ENCODE results near the gene POLR3K.

Gene POLR3K

GRCh38 chr16:83060-83603 is 29.7 kb upstream of the POLR3K start:
- FAIRE-seq (peak; percentile 45), DNase-seq (ENCODE audit: insufficient read length, low spot score) (no peak)

GRCh38 chr16:79151-80054 is 26.0 kb upstream of the POLR3K start:
- no peak for FAIRE-seq
- TF ChIP-seq TAF1 (IDR thresholded peaks at IDR 0.05; ENCODE audit: low read depth, low read length) (no peak), POLR2A (IDR thresholded peaks at IDR 0.05; ENCODE audit: low read depth, low read length) (no peak), SPI1 (IDR thresholded peaks at IDR 0.05; ENCODE audit: low read depth, low read length) (no peak), POU2F2 (IDR thresholded peaks at IDR 0.05; ENCODE audit: low read depth, low read length) (no peak), POLR2AphosphoS5 (IDR thresholded peaks at IDR 0.05; ENCODE audit: low read depth, low read length) (no peak), PAX5 (IDR thresholded peaks at IDR 0.05; ENCODE audit: insufficient read depth, low read length, severe bottlenecking) (no peak)
- DNase-seq (ENCODE audit: insufficient read length, low spot score), result no peak

More at GRCh38 chr16:83060-83603, 29.7 kb upstream of the POLR3K start:
- TF ChIP-seq TAF1 (IDR thresholded peaks at IDR 0.05; ENCODE audit: low read depth, low read length), result no peak
- no peak for TF ChIP-seq POU2F2 (IDR thresholded peaks at IDR 0.05; ENCODE audit: low read depth, low read length)
- no peak for TF ChIP-seq PAX5 (IDR thresholded peaks at IDR 0.05; ENCODE audit: insufficient read depth, low read length, severe bottlenecking)
- TF ChIP-seq POLR2AphosphoS5 (IDR thresholded peaks at IDR 0.05; ENCODE audit: low read depth, low read length), result no peak
- no peak for TF ChIP-seq SPI1 (IDR thresholded peaks at IDR 0.05; ENCODE audit: low read depth, low read length)
- no peak for TF ChIP-seq POLR2A (IDR thresholded peaks at IDR 0.05; ENCODE audit: low read depth, low read length)

GRCh38 chr16:78444-79150 is 25.2 kb upstream of the POLR3K start:
- DNase-seq (ENCODE audit: insufficient read length, low spot score) (peak; percentile 49), FAIRE-seq (peak; percentile 16)
- TF ChIP-seq SPI1 (IDR thresholded peaks at IDR 0.05; ENCODE audit: low read depth, low read length), result no peak
- no peak for TF ChIP-seq POLR2A (IDR thresholded peaks at IDR 0.05; ENCODE audit: low read depth, low read length)
- TF ChIP-seq POLR2AphosphoS5 (IDR thresholded peaks at IDR 0.05; ENCODE audit: low read depth, low read length), result no peak
- TF ChIP-seq POU2F2 (IDR thresholded peaks at IDR 0.05; ENCODE audit: low read depth, low read length), result no peak
- TF ChIP-seq TAF1 (IDR thresholded peaks at IDR 0.05; ENCODE audit: low read depth, low read length), result no peak
- TF ChIP-seq PAX5 (IDR thresholded peaks at IDR 0.05; ENCODE audit: insufficient read depth, low read length, severe bottlenecking), result no peak

GRCh38 chr16:77807-78443 is 24.5 kb upstream of the POLR3K start, which contains the start of gene MPG:
MPG (plus strand) TSS chr16:78225; CDS start chr16:78310, 85 bp downstream.
- peak; percentile 92 for FAIRE-seq
- TF ChIP-seq SPI1 (IDR thresholded peaks at IDR 0.05; ENCODE audit: low read depth, low read length), result no peak
- TF ChIP-seq TAF1 (IDR thresholded peaks at IDR 0.05; ENCODE audit: low read depth, low read length), result peak; percentile 16; the same call in 1 of the 2 replicates
- DNase-seq (ENCODE audit: insufficient read length, low spot score), result peak; percentile 99

- peak; percentile 89 for FAIRE-seq
- TF ChIP-seq TAF1 (IDR thresholded peaks at IDR 0.05; ENCODE audit: low read depth, low read length) (no peak), POU2F2 (IDR thresholded peaks at IDR 0.05; ENCODE audit: low read depth, low read length) (no peak; the same call in 1 of the 2 replicates), SPI1 (IDR thresholded peaks at IDR 0.05; ENCODE audit: low read depth, low read length) (no peak), PAX5 (IDR thresholded peaks at IDR 0.05; ENCODE audit: insufficient read depth, low read length, severe bottlenecking) (no peak), POLR2A (IDR thresholded peaks at IDR 0.05; ENCODE audit: low read depth, low read length) (no peak), POLR2AphosphoS5 (IDR thresholded peaks at IDR 0.05; ENCODE audit: low read depth, low read length) (no peak)
- peak; percentile 77 for DNase-seq (ENCODE audit: insufficient read length, low spot score)
Measured at GRCh38 chr16:77273-77806, 23.9 kb upstream of the POLR3K start.

- FAIRE-seq (peak; percentile 74), DNase-seq (ENCODE audit: insufficient read length, low spot score) (no peak)
- peak; percentile 8; the same call in 1 of the 2 replicates for TF ChIP-seq POU2F2 (IDR thresholded peaks at IDR 0.05; ENCODE audit: low read depth, low read length)
- no peak for TF ChIP-seq POLR2A (IDR thresholded peaks at IDR 0.05; ENCODE audit: low read depth, low read length)
- no peak for TF ChIP-seq POLR2AphosphoS5 (IDR thresholded peaks at IDR 0.05; ENCODE audit: low read depth, low read length)
- no peak for TF ChIP-seq TAF1 (IDR thresholded peaks at IDR 0.05; ENCODE audit: low read depth, low read length)
- no peak for TF ChIP-seq PAX5 (IDR thresholded peaks at IDR 0.05; ENCODE audit: insufficient read depth, low read length, severe bottlenecking)
- no peak for TF ChIP-seq SPI1 (IDR thresholded peaks at IDR 0.05; ENCODE audit: low read depth, low read length)
Measured at GRCh38 chr16:76535-77272, 23.3 kb upstream of the POLR3K start.

GRCh38 chr16:75580-76501 is 22.4 kb upstream of the POLR3K start:
- TF ChIP-seq POLR2AphosphoS5 (IDR thresholded peaks at IDR 0.05; ENCODE audit: low read depth, low read length), result no peak
- no peak for TF ChIP-seq POLR2A (IDR thresholded peaks at IDR 0.05; ENCODE audit: low read depth, low read length)
- no peak for TF ChIP-seq PAX5 (IDR thresholded peaks at IDR 0.05; ENCODE audit: insufficient read depth, low read length, severe bottlenecking)
- no peak for TF ChIP-seq TAF1 (IDR thresholded peaks at IDR 0.05; ENCODE audit: low read depth, low read length)
- TF ChIP-seq SPI1 (IDR thresholded peaks at IDR 0.05; ENCODE audit: low read depth, low read length), result no peak
- no peak for TF ChIP-seq POU2F2 (IDR thresholded peaks at IDR 0.05; ENCODE audit: low read depth, low read length)
- peak; percentile 51 for FAIRE-seq
- no peak for DNase-seq (ENCODE audit: insufficient read length, low spot score)

All from GM12891 (cell line).